Stimulated activated CD8-positive, alpha-beta memory T cell treated with anti-CD3 and anti-CD28 coated beads, Interleukin-4, amount 100 ng/mL, for 1 hour (primary cell): ENCODE measurements around the gene KCNAB1.
"Not testable (repeated sequence)": the region's sequence is repeated elsewhere in the genome, so short reads cannot be mapped to it uniquely, and the experiment has no call there.

Experiments used
- DNase-seq, 2 donors: peaks; one replicate each; pipeline ENCODE4 v3.0.0-alpha.2; 2020; ENCODE audit warnings: low read depth in 2 of 2, low spot score in 1 of 2

KCNAB1 gene

GRCh38 chr3:156216216-156216615, 95.8 kb downstream of the KCNAB1 start:
- DNase-seq = no peak

- DNase-seq = no peak
These were observed 96.5 kb downstream of the KCNAB1 start for GRCh38 chr3:156216852-156217251.

GRCh38 chr3:156217674-156218352, 97.4 kb downstream of the KCNAB1 start:
- no peak for DNase-seq

- no peak for DNase-seq
These were observed 98.0 kb downstream of the KCNAB1 start for GRCh38 chr3:156218353-156218744.

- not testable (repeated sequence) for DNase-seq
These were observed 102.0 kb downstream of the KCNAB1 start for GRCh38 chr3:156222381-156222780.

- not testable (repeated sequence) for DNase-seq
These were observed 103.7 kb downstream of the KCNAB1 start for GRCh38 chr3:156224046-156224445.

- DNase-seq = no peak
These were observed 106.5 kb downstream of the KCNAB1 start for GRCh38 chr3:156226676-156227420.

GRCh38 chr3:156227704-156228103, 107.3 kb downstream of the KCNAB1 start:
- DNase-seq = no peak

- no peak for DNase-seq
These were observed 110.0 kb downstream of the KCNAB1 start for GRCh38 chr3:156230278-156230900.

- not testable (repeated sequence) for DNase-seq
These were observed 110.8 kb downstream of the KCNAB1 start for GRCh38 chr3:156231221-156231620.

GRCh38 chr3:156233876-156234275, 113.5 kb downstream of the KCNAB1 start:
- DNase-seq = no peak

- DNase-seq = no peak
These were observed 116.3 kb downstream of the KCNAB1 start for GRCh38 chr3:156236556-156237260.

- no peak for DNase-seq
These were observed 120.3 kb downstream of the KCNAB1 start for GRCh38 chr3:156240642-156241041.

- no peak for DNase-seq
These were observed 126.8 kb downstream of the KCNAB1 start for GRCh38 chr3:156246961-156247725.

- no peak for DNase-seq
These were observed 130.2 kb downstream of the KCNAB1 start for GRCh38 chr3:156250550-156250949.

- no peak for DNase-seq
These were observed 131.0 kb downstream of the KCNAB1 start for GRCh38 chr3:156251424-156251823.

GRCh38 chr3:156252656-156253055, 132.3 kb downstream of the KCNAB1 start:
- no peak for DNase-seq

- no peak for DNase-seq
These were observed 132.8 kb downstream of the KCNAB1 start for GRCh38 chr3:156253150-156253549.

- no peak for DNase-seq
These were observed 135.9 kb downstream of the KCNAB1 start for GRCh38 chr3:156256256-156256655.

- DNase-seq = no peak
These were observed 136.6 kb downstream of the KCNAB1 start for GRCh38 chr3:156256945-156257344.

- no peak for DNase-seq
These were observed 137.9 kb downstream of the KCNAB1 start for GRCh38 chr3:156258301-156258700.
